ENCODE measurements around the gene ECPAS.
"Not testable (repeated sequence)": the region's sequence is repeated elsewhere in the genome, so short reads cannot be mapped to it uniquely, and the experiment has no call there.

Gene ECPAS, protein sequence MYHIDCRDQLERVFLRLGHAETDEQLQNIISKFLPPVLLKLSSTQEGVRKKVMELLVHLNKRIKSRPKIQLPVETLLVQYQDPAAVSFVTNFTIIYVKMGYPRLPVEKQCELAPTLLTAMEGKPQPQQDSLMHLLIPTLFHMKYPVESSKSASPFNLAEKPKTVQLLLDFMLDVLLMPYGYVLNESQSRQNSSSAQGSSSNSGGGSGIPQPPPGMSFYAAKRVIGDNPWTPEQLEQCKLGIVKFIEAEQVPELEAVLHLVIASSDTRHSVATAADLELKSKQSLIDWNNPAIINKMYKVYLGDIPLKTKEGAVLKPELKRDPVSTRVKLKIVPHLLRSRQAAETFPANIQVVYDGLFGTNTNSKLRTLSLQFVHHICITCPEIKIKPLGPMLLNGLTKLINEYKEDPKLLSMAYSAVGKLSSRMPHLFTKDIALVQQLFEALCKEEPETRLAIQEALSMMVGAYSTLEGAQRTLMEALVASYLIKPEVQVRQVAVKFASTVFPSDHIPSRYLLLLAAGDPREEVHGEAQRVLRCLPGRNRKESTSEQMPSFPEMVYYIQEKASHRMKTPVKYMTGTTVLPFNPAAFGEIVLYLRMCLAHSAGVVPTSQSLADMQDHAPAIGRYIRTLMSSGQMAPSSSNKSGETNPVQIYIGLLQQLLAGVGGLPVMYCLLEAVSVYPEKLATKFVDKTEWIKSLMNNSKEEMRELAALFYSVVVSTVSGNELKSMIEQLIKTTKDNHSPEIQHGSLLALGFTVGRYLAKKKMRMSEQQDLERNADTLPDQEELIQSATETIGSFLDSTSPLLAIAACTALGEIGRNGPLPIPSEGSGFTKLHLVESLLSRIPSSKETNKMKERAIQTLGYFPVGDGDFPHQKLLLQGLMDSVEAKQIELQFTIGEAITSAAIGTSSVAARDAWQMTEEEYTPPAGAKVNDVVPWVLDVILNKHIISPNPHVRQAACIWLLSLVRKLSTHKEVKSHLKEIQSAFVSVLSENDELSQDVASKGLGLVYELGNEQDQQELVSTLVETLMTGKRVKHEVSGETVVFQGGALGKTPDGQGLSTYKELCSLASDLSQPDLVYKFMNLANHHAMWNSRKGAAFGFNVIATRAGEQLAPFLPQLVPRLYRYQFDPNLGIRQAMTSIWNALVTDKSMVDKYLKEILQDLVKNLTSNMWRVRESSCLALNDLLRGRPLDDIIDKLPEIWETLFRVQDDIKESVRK (N-terminal part only)

DNA sequence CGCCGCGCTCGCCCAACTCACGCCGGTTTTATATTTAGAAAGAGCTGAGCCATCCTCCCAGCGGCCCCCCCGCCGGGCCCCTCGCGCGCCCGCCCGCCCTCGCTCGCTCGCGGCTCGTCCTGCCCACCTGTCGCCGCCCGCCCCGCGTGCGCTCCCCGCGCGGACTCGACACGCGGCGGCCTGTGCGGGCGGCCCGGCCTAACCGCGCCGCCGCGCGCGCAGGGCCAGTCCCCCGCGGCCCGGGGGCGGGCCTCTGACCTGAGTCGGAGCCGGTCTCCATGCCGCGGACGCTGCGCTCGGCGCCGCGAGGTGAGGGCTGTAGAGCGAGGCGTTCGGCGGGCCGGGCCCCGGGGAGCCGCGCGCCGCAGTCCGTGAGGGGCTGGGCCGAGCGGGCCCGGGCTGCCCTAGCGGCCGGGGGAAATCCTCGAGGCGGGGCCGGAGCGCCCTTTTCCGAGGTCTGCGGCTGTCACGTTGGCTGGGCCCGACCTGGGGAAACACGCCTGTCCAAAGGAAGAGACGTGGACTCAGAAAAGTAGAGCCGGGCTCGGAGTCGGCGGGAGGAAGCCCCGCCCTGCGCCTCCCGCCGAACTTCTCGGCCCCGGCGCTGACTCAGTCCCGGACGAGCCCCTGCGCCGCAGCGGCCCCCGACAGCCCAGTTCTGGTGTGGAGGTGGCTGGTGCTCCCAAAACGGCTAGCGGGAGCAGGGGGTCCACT lies at the start of gene ECPAS:
TSS of gene ECPAS (minus strand) at position 526 of the 714 bp plus-strand sequence. CDS start 11,465 bp downstream, outside the sequence.
- DNase-seq (ENCODE audit: low read depth), result peak; percentile 47

DNA sequence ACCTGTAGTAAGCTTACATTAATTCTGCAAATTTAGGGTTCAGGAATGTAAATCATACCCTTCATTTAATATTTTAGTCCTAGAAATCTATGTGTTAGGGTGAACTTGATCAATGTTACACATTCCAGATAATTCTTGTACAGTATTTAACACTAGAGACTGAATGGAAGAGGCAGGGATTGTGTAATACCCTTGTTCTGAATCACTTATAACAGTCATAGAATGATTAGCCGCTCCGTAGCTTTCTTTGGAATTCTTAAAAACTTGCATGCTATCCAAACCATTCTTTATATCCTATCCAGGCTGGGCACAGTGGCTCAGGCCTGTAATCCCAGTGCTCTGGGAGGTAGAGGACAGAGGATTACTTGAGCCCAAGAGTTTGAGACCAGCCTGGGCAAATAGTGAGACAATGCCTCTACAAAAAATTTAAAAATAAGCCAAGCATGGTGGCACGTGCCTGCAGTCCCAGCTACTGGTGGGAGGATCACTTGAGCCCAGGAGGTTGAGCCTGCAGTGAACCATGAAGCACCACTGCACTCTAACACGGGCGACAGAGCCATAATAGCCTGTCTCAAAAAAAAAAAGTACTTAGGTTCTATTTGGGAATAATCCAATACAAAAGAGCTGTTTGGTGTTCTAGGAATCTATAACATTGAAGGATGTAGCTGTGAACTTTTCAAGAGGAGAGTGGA lies 49.1 kb upstream of the ECPAS start:
- DNase-seq (ENCODE audit: low read depth), result no peak

- DNase-seq (ENCODE audit: low read depth), result no peak
Measured at GRCh38 chr9:111531716-111532115, 47.5 kb upstream of the ECPAS start.

DNA sequence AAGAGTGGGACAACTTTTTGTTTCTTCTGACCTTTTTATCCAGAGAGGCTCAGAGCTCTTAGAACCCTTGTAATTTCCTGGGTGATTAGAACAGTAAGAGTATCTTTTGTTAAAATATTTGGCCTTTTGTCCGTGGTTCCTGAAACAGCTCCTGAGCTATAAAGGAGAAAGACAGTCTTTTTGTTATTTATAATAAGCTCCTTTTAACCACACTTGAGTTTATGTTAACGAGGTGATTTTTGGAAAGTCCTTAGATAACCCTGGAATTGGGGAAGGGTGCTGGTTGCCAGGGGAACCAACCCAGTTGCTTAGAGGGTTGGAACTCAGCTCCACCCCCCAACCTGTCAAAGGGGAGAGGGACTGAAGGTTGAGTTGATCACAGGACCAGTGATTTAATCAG lies 45.6 kb upstream of the ECPAS start:
- DNase-seq (ENCODE audit: low read depth), result no peak

DNA sequence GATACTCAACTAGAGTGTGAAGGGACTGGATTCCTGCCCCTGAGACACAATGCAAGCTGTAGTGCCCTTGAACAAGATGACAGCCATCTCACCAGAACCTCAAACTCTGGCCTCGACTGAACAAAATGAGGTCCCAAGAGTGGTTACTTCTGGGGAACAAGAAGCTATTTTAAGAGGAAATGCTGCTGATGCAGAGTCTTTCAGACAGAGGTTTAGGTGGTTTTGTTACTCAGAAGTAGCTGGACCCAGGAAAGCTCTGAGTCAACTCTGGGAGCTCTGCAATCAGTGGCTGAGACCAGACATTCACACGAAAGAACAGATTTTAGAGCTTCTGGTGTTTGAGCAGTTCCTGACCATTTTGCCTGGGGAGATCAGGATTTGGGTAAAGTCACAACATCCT lies 43.2 kb upstream of the ECPAS start:
- no peak for DNase-seq (ENCODE audit: low read depth)

GRCh38 chr9:111525056-111525977 lies 41.1 kb upstream of the ECPAS start, which contains the start of gene ZNF483:
ZNF483 (plus strand) TSS chr9:111525179; CDS start chr9:111527396, 2,217 bp downstream.
- peak; percentile 43 for DNase-seq (ENCODE audit: low read depth)

- no peak for DNase-seq (ENCODE audit: low read depth)
Measured at GRCh38 chr9:111524731-111525055, 40.5 kb upstream of the ECPAS start.

GRCh38 chr9:111516061-111516465 lies 31.9 kb upstream of the ECPAS start:
- no peak for DNase-seq (ENCODE audit: low read depth)

DNA sequence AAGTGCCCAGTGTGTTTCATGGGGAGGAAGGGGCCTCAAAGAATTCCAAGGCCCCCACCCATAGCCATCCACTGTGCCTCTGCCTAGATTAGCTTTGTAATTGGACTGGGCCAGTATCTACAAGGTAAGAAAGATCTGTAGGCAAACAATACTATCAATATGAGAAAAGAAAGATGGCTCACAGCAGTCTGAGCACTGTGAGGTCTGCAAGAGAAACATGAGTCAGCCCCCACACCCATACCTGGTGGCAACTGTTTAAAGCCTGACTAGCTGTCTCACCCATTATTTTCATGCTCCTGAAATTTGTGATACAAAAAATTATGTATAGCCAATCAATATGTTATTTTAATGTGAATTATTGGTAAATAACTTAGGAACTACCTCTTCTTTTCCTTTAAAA lies 30.8 kb upstream of the ECPAS start:
- no peak for DNase-seq (ENCODE audit: low read depth)

DNA sequence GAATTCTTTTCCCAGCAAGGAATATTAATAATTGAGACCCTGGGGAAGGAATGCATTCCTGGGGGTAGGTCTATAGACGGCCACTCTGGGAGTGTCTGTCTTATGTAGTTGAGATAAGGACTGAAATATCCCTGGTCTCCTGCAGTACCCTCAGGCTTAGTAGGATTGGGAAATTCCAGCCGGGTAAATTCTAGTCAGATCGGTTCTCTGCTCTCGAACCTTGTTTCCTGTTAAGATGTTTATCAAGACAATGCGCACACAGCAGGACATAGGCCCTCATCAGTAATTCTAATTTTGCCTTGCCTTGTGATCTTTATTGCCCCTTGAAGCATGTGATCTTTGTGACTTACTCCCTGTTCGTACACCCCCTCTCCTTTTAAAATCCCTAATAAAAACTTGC lies 27.4 kb upstream of the ECPAS start:
- DNase-seq (ENCODE audit: low read depth), result not testable (repeated sequence)

- no peak for DNase-seq (ENCODE audit: low read depth)
Measured at GRCh38 chr9:111502506-111502905, 18.3 kb upstream of the ECPAS start.

GRCh38 chr9:111501648-111502047 lies 17.5 kb upstream of the ECPAS start:
- DNase-seq (ENCODE audit: low read depth), result no peak

- DNase-seq (ENCODE audit: low read depth), result no peak
Measured at GRCh38 chr9:111501005-111501562, 16.9 kb upstream of the ECPAS start.

DNA sequence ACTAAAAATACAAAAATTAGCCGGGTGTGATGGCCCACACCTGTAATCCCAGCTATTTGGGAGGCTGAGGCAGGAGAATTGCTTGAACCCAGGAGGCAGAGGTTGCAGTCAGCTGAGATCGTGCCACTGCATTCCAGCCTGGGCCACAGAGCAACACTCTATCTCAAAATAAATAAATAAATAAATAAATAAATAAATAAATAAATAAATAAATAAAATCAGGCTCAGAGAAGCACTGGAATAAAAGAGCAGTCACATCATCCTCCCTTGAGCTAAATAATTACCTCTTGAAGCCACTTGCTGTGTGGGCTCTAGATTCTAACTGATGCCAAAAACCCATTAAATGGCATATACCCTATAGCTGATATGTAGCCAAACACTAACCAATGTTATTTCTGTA lies 13.0 kb upstream of the ECPAS start:
- DNase-seq (ENCODE audit: low read depth), result not testable (repeated sequence)

- DNase-seq (ENCODE audit: low read depth), result no peak
Measured at GRCh38 chr9:111484572-111484894, 350 bp upstream of the ECPAS start.

GRCh38 chr9:111483439-111483857 lies 735 bp downstream of the ECPAS start:
- peak; percentile 13 for DNase-seq (ENCODE audit: low read depth)

DNA sequence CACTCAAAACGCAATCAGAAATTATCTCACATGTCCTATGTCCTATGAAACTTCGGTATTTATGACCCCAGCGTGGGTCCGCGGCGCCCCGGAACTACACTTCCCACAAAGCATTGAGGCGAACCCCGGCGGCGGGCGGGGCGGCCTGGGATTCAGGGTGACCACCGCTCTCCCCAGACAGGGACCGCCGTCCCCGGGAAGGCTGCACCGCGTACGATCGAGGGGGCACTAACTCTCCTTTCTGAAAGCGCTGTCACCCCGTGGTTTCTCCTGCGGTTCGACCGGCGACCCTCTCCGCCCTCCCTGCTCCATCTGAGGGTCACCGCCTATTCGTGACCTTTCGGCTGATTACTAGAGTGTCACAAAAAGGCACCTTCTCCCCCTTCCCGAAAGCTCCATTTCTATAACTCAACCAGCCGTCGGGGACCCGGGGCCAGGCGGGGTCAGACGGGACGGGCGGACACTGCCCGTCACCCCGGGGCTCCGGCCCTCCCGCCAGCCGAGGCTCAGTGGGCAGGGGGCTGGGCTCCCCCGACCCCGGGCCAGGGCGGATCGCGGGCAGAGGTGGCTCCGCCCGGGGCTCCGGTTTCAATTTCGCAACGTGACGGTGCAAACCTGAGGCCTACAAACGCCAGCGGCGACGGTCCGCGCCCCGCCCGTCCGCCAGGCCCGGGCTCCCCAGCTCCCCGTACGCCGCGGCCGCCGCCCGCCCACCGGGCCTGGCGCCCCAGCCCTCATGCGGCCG lies 1.3 kb downstream of the ECPAS start:
- DNase-seq (ENCODE audit: low read depth), result peak; percentile 30

GRCh38 chr9:111481885-111482636 lies 2.1 kb downstream of the ECPAS start:
- no peak for DNase-seq (ENCODE audit: low read depth)
